NCI-H1105 treated with DMSO at 0.1 percent for 48 hours (cell line): Measurements from ENCODE around the gene C2orf15.
A peak's percentile ranks its signal among the peaks of the same experiment; 100 is the strongest.
"Not testable (repeated sequence)": the region's sequence is repeated elsewhere in the genome, so short reads cannot be mapped to it uniquely, and the experiment has no call there.

ENCODE experiments used
- DNase-seq: peaks from one replicate; lab custom pipeline; 2025; lab: John Stamatoyannopoulos, UW

Gene C2orf15

GRCh38 chr2:99141110-99142108 lies at the start of gene C2orf15:
Gene C2orf15, plus strand, starts transcription at chr2:99141707. Its CDS starts 8,852 bp downstream, at chr2:99150559.
- DNase-seq, result peak; percentile 99

GRCh38 chr2:99096728-99097127 lies 44.8 kb upstream of the C2orf15 start:
- no peak for DNase-seq

- no peak for DNase-seq
Measured at GRCh38 chr2:99101697-99102096, 39.8 kb upstream of the C2orf15 start.

GRCh38 chr2:99104006-99104405 lies 37.5 kb upstream of the C2orf15 start:
- DNase-seq, result no peak

GRCh38 chr2:99106913-99107312 lies 34.6 kb upstream of the C2orf15 start:
- DNase-seq, result no peak

- DNase-seq, result no peak
Measured at GRCh38 chr2:99111236-99111635, 30.3 kb upstream of the C2orf15 start.

- DNase-seq, result no peak
Measured at GRCh38 chr2:99111945-99112344, 29.6 kb upstream of the C2orf15 start.

GRCh38 chr2:99112617-99113016 lies 28.9 kb upstream of the C2orf15 start:
- no peak for DNase-seq

GRCh38 chr2:99127981-99128380 lies 13.5 kb upstream of the C2orf15 start:
- no peak for DNase-seq

GRCh38 chr2:99135044-99135556 lies 6.4 kb upstream of the C2orf15 start:
- DNase-seq, result not testable (repeated sequence)

- DNase-seq, result no peak
Measured at GRCh38 chr2:99139003-99139402, 2.5 kb upstream of the C2orf15 start.

GRCh38 chr2:99140056-99140859 lies 1.2 kb upstream of the C2orf15 start:
- no peak for DNase-seq

GRCh38 chr2:99140860-99141109 lies 722 bp upstream of the C2orf15 start:
- DNase-seq, result no peak

GRCh38 chr2:99150706-99151105 lies 9.2 kb downstream of the C2orf15 start:
- DNase-seq, result no peak

GRCh38 chr2:99152199-99152895 lies 10.8 kb downstream of the C2orf15 start:
- DNase-seq, result no peak

GRCh38 chr2:99153921-99154604 lies 12.6 kb downstream of the C2orf15 start:
- no peak for DNase-seq

GRCh38 chr2:99154643-99155536 lies 13.4 kb downstream of the C2orf15 start, which contains the start of the genes LIPT1 and TSGA10:
Gene LIPT1, plus strand, starts transcription at chr2:99154967. Its CDS starts 6,991 bp downstream, at chr2:99161958.
Gene TSGA10, minus strand, starts transcription at chr2:99154942. Its CDS starts 45,503 bp downstream, at chr2:99109439.
- peak; percentile 88 for DNase-seq

- no peak for DNase-seq
Measured at GRCh38 chr2:99156891-99157290, 15.4 kb downstream of the C2orf15 start.

- DNase-seq, result no peak
Measured at GRCh38 chr2:99158599-99158998, 17.1 kb downstream of the C2orf15 start.

- DNase-seq, result no peak
Measured at GRCh38 chr2:99159594-99159993, 18.1 kb downstream of the C2orf15 start.
